ENCODE measurements around the gene SECTM1.

The SECTM1 gene

DNA sequence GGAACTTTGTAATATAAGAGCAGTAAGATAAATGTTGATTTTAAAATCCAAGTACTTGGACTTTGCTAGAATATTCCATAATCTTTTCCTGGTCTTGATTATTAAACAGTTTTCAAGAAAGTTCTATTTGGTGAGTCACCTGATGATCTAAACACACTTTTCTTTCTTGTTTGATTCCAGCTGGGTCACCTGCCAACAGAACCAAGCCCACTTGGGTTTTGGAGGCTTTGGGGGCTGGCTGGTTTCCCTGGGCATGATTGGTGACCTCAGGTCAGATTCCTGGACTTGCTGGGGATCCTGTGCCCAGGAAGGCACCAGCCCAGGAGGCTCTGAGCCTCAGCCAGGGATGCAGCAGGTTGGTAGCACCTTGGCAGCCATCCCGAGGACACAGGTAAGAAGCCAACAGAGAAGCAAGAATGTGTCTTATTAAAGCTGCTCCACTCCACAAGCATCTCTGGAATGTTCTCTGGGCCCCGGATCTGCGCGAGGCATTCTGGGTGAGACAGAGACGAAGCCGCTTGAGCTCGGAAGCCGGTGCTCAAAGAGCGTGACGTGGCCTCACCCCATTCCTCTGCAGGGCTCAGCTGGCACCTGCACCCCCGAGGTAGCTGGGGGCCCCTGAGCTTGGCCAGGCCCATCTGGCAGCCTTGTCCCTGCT, 22.3 kb upstream of the SECTM1 start:
- no peak overlapping the region for H3K4me3 ChIP-seq (ENCODE audit: low read length)
- DNase-seq (ENCODE audit: low read depth), result no peak
- TF ChIP-seq, protein P1, sequence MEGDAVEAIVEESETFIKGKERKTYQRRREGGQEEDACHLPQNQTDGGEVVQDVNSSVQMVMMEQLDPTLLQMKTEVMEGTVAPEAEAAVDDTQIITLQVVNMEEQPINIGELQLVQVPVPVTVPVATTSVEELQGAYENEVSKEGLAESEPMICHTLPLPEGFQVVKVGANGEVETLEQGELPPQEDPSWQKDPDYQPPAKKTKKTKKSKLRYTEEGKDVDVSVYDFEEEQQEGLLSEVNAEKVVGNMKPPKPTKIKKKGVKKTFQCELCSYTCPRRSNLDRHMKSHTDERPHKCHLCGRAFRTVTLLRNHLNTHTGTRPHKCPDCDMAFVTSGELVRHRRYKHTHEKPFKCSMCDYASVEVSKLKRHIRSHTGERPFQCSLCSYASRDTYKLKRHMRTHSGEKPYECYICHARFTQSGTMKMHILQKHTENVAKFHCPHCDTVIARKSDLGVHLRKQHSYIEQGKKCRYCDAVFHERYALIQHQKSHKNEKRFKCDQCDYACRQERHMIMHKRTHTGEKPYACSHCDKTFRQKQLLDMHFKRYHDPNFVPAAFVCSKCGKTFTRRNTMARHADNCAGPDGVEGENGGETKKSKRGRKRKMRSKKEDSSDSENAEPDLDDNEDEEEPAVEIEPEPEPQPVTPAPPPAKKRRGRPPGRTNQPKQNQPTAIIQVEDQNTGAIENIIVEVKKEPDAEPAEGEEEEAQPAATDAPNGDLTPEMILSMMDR (conservative IDR thresholded peaks at IDR 0.05; ENCODE audit: low read length), result no peak

DNA sequence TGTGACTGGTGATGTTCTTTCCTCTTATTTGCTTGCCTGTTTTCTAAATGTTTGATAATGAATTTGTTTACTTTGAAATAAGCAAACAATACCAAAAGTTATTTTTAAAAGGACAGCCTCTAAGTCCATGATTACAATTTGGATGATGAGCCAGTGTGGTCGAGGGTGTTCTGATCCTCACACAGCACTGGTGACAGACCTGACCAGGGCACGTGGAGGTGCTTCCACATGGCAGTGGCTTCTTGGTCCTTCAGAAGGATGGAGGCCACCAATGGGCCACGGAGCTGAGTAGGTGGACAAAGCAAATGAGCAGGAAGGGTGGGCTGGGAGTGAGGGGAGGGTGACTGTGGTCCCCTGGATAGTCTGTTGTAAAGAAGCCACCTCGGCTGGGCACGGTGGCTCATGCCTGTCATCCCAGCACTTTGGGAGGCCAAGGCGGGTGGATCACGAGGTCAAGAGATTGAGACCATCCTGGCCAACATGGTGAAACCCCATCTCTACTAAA, 21.3 kb upstream of the SECTM1 start:
- no peak for DNase-seq (ENCODE audit: low read depth)
- TF ChIP-seq, protein P1 (conservative IDR thresholded peaks at IDR 0.05; ENCODE audit: low read length), result no peak
- H3K4me3 ChIP-seq (ENCODE audit: low read length), result no peak overlapping the region

DNA sequence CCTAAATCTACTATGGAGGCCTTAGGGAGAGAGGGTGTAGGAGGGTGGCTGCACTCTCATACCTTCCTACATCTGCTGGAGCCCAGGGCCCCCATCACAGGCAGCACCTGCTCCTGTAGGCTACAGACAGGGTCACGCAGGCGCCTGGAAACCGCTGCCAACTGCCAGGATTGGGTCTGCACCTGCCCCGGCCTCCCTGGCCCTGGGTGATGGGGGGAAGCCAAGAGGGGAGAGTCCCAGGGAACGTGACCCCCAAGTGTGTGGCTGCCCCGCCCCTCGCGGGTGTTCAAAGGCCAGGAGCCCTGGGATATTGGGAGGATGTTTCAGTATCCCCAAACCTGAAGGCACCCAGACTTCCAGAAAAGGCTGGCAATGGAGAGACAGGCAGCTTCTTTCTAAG, 19.9 kb upstream of the SECTM1 start:
- TF ChIP-seq, protein P1 (conservative IDR thresholded peaks at IDR 0.05; ENCODE audit: low read length), result no peak
- DNase-seq (ENCODE audit: low read depth), result no peak
- no peak overlapping the region for H3K4me3 ChIP-seq (ENCODE audit: low read length)

DNA sequence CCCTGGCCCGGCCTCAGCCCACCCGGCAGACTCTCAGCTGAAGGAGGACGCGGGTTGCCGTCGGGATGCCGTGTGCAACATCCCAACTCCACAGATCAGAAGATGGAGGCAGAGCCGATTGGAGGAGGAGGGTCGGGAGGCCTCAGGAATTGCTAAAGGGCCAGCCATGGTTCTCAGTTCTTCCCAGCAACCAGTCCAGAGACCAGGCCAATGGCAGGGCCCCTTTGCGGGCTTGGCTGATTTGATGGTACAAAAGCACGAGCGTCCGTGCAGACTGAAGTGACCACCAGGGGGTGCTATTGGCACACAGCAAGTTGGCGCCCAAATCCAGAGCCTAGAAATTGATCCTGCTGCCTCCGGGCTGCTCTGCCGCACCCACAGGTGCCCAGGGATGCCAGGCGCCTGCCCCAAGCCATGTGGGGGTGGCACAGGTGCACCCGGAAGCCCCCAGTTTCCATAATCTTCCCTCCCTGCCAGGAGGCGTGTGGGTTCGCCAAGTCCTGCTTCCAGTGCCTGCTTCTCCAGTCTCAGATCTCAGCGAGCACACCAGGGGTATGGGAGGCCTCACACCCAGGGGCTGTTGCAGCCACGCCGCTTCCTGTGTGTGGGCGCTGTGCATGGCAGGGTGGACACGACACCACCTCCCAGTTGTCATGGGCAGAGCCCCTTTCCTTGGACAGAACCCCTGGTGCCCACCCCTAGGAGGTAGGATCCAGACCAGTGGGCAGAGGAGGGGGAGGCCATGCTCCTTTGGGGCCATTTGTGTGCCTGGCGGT, 18.3 kb upstream of the SECTM1 start:
- DNase-seq (ENCODE audit: low read depth), result peak; percentile 79

DNA sequence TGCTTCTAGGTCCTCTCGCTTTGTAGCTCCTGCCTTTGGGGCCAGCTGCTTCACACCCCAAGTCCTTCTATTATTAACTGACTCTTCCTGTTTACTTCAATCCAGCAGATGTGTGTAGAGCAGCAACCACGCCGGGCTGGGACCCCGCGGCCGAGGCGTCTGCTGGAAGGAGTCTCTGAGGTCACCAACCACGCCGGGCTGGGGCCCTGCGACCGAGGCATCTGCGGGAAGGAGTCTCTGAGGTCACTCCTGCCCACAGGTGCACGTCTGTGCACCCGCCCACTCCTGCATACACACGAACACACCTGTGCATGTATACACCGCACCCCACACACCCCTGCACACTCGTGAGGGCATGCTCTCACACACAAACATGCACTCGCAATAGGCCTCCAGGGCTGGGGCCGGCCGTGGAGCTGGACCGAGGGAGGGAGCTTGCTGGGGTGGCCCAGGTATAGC, 17.7 kb upstream of the SECTM1 start:
- TF ChIP-seq, protein P1 (conservative IDR thresholded peaks at IDR 0.05; ENCODE audit: low read length), result no peak
- no peak for DNase-seq (ENCODE audit: low read depth)
- H3K4me3 ChIP-seq (ENCODE audit: low read length), result no peak overlapping the region

More for the DNA sequence above, 18.3 kb upstream of the SECTM1 start:
- no peak overlapping the region for H3K4me3 ChIP-seq (ENCODE audit: low read length)
- TF ChIP-seq, protein P1 (conservative IDR thresholded peaks at IDR 0.05; ENCODE audit: low read length), result peak; percentile 88

DNA sequence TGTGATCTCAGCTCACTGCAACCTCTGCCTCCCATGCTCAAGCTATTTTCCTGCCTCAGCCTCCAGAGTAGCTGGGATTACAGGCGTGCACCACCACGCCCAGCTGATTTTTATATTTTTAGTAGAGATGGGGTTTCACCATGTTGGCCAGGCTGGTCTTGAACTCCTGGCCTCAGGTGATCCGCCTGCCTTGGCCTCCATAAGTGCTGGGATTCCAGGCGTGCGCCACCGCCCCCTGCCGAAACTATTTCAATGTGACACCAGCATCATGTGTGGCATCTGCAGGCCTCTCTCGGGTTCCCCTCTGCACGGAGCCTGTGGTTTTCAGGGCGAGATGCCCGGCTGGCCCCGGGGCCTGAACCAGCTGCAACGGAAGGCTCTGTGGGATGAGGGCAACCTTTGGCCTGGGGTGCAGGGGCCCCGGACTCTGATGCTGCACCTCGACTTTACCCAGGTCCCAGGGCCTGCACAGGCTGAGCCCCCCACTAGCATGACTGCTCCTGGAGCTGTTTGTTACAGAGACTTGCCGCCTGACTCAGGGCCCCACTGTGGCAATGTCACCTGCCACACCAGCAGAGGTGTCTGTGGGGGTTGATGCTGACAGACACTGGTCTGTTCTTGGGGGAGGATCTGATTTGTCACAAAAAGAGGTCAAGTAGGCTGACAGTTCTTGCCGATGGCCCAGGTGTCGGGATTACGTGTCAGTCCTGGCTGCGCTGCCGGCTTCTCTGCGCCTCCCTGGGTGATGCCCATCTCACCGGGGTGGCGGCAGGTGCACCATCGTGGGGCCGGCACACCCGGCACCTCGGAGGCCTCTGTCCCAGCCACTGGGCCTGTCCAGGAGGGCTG, 16.8 kb upstream of the SECTM1 start:
- TF ChIP-seq, protein P1 (conservative IDR thresholded peaks at IDR 0.05; ENCODE audit: low read length), result 0 out of 2 replicates have a peak, but pooled peaks have one; percentile 6
- H3K4me3 ChIP-seq (ENCODE audit: low read length), result no peak overlapping the region
- peak; percentile 28 for DNase-seq (ENCODE audit: low read depth)
